HG03196 (cell line): ENCODE results near the gene RPP25L.
"Not testable (repeated sequence)": the region's sequence is repeated elsewhere in the genome, so short reads cannot be mapped to it uniquely, and the experiment has no call there.

ENCODE experiments used
- ATAC-seq: cut with Tn5 transposase; IDR thresholded peaks from one replicate; pipeline ENCODE4 v1.9.1; 2021; ENCODE audit not compliant: unreplicated experiment

Gene RPP25L, protein sequence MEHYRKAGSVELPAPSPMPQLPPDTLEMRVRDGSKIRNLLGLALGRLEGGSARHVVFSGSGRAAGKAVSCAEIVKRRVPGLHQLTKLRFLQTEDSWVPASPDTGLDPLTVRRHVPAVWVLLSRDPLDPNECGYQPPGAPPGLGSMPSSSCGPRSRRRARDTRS

GRCh38 chr9:34611811-34612787 lies at the start of gene RPP25L:
RPP25L (minus strand) TSS chr9:34612097; CDS start chr9:34611296, 801 bp downstream.
- peak; percentile 78 for ATAC-seq

- no peak for ATAC-seq
These were observed 47.8 kb upstream of the RPP25L start for GRCh38 chr9:34659592-34660253.

- ATAC-seq, result no peak
These were observed 46.6 kb upstream of the RPP25L start for GRCh38 chr9:34658461-34658860.

DNA sequence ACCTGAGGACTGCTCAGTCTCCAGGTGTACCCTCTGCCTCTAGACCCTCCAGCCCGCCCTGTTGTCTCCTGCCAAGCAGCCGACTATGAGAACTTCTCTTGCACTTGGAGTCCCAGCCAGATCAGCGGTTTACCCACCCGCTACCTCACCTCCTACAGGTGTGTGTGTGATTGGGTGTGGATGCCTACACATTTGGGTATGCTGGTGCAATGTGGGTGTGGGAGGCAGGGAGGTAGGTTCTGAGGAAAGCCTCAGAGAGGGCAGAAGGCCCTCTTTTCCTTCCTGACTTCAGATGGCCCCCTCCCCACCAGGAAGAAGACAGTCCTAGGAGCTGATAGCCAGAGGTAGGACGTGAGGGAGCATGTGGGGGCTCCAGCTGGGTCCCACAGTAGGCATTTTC lies 45.1 kb upstream of the RPP25L start:
- no peak for ATAC-seq

GRCh38 chr9:34655394-34655793 lies 43.5 kb upstream of the RPP25L start:
- no peak for ATAC-seq

GRCh38 chr9:34654323-34655051 lies 42.6 kb upstream of the RPP25L start:
- no peak for ATAC-seq

GRCh38 chr9:34653151-34654072 lies 41.5 kb upstream of the RPP25L start:
- no peak for ATAC-seq

DNA sequence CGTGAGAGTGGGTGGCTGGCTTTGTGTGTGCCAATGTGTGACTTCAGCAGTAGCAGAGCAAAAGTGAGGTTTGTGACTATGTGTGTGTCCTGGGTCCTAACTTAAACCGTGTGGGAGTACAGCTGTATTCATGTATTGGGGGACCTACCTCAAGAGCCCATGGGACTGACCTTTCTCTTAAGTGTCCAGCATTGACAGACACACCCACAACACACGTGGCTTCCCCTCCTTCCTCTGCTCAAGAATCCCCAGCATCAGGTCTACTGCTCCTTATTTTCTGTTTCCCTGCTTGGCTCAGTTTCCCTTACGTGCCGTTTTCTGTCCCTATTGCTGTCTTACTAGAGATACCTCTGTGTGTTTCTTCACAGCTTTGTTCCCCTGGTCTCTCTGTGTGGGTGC lies 40.7 kb upstream of the RPP25L start:
- no peak for ATAC-seq

DNA sequence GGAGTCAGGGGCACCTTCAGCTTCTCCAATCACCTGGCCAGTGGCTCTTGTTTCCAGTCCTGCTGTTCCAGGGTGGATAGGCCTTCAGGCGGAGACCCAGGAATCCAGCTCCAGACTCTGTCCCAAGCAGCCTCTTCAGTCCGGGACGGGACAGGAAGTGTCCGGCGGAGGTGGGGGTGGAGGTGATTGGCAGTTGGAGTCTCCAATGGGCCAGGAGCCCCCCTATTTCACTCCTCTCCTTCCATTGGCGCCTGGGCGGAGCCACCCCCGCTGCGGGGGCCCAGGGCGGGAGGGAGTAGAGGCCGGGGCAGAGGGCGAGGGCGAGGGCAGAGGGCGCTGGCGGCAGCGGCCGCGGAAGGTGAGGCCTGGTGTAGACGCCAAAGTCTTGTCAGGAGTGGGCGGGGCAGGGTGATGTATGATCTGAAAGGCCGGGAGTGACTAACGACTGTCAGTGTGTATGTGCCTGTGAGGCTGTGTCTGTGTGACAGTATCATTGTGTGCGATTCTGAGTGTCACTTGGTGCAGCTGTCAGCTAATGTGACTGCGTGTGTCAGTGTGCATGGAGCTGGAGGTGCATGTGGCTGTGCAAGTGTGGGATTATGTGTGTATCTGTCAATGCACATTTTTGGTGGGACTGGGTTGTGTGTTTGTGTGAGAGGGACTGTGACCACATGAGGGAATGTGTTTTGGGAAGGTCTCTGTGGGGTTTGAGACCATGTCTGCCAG lies 40.1 kb upstream of the RPP25L start, which contains the start of gene IL11RA:
TSS of gene IL11RA (plus strand) at position 310 of the 726 bp plus-strand sequence. CDS start 3,033 bp downstream, outside the sequence.
- no peak for ATAC-seq

GRCh38 chr9:34651321-34651720 lies 39.4 kb upstream of the RPP25L start:
- no peak for ATAC-seq

DNA sequence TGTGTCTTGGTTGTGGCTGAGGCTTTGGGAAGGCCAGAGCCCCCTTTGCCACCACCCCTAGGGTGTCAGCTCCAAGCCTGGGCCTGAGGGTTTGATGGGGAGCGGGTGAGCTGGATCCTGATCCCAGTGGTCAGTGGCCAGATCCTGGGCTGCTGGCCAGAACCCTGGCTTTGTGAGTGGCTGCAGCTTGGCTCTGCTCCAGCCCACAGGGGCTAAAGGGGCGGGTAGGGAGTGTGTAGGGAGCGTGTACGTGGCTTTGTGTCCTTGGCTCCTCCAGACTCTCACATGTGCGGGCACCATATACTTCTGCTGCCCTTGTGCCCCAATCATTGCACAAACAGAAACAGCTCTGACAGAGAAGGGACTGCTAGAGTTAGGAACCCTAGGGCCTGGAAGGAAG lies 38.9 kb upstream of the RPP25L start:
- ATAC-seq, result no peak

GRCh38 chr9:34648673-34649072 lies 36.8 kb upstream of the RPP25L start:
- no peak for ATAC-seq

DNA sequence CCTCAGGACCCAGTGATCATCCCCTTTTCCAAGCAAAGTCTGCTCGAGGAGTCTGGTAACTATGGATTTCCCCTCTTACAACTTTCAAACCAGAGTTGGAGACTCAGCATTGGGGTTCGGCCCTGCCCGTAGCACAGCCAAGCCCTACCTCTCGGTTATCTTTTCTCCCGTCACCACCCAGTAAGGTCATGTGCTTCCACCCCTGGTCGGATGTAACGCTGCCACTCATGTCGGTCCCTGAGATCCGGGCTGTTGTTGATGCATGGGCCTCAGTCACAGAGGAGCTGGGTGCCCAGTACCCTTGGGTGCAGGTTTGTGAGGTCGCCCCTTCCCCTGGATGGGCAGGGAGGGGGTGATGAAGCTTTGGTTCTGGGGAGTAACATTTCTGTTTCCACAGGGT lies 35.8 kb upstream of the RPP25L start:
- no peak for ATAC-seq

DNA sequence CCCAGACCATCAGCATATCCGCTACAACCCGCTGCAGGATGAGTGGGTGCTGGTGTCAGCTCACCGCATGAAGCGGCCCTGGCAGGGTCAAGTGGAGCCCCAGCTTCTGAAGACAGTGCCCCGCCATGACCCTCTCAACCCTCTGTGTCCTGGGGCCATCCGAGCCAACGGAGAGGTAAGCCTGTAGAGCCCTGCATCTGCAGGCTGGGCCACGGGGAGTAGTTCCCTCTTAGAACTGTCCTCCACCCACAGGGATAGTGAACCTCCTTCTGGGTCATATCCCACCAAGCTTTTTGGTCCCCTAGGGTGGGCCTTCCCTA lies 35.1 kb upstream of the RPP25L start:
- no peak for ATAC-seq

DNA sequence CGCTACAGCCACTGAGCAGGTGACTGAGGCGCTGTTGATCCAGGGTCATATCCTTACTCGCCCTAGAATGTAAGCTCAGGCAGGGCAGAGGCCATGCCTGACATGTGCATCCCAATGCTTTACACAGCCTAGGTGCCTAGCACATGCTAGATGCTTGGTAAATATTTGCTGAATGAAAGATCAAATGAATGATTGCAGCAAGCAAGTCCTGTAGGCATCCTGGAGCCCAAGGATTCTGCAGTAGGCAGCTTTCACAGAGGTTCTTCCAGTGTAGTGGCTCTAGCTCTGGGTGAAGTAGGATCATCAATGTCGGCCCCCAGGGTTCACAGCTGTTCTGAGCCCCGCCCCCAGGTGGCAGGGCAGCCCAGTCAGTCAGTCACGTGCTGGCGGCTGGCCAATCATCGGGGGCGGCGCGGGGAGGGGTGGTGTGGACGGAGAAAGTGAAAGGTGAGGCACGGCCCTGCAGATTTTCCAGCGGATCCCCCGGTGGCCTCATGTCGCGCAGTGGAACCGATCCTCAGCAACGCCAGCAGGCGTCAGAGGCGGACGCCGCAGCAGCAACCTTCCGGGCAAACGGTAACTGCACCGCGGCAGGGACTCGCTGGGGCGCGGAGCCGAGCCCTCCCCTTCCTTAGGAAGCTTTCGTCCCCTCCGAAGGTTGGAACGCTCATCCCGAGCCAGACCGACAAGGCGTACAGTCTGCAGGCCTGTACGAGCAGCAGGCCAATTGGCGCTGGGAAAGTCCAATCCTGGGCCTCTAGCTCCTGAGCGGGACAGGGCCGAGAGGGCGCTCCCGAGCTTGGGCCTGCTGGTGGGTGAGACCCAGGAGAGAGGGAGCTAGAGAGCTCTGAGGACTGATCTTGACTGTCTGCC lies 34.5 kb upstream of the RPP25L start, which contains the start of gene GALT:
TSS of gene GALT (plus strand) at position 465 of the 873 bp plus-strand sequence. CDS start at position 495, 30 bp downstream.
- ATAC-seq, result peak; percentile 82

GRCh38 chr9:34644766-34645314 lies 32.9 kb upstream of the RPP25L start:
- no peak for ATAC-seq

DNA sequence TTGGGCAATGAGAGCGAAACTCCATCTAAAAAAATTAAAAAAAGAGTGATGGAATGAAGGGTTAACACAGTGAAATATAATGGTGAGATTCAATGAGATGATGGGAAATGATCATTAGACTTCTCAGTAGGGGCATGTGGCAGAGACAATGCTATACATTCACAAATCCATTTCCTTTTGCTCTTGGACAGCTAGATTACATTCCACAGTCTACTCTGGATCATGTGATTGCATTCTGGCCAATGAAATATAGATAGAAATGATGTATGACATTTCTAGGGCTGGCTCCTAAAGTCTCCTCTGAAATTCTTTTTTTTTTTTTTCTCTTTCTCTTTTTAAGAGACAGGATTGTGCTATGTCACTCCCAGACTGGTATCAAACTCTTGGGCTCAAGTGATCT lies 30.8 kb upstream of the RPP25L start:
- ATAC-seq, result no peak

DNA sequence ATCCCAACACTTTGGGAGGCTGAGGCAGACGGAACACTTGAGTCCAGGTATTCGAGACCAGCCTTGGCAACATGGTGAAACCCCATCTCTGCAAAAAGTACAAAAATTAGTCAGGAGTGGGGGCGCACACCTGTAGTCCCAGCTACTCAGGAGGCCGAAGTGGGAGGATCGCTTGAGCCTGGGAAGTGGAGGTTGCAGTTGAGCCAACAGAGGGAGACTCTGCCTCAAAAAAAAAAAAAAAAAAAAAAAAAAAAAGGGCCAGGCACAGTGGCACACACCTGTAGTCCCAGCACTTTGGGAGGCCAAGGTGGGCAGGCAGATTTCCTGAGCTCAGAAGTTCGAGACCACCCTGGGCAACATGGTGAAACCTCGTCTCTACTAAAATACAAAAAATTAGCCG lies 27.4 kb upstream of the RPP25L start:
- not testable (repeated sequence) for ATAC-seq
